Measurements from ENCODE around the gene ZBTB18. TPM values are rescaled to one million over a fixed set of nuclear protein-coding genes. Genes with fewer than 3 reads are reported as not detected.

ZBTB18 gene
- total RNA-seq, 1 experiment from 2014 or later: 9.5 TPM

DNA sequence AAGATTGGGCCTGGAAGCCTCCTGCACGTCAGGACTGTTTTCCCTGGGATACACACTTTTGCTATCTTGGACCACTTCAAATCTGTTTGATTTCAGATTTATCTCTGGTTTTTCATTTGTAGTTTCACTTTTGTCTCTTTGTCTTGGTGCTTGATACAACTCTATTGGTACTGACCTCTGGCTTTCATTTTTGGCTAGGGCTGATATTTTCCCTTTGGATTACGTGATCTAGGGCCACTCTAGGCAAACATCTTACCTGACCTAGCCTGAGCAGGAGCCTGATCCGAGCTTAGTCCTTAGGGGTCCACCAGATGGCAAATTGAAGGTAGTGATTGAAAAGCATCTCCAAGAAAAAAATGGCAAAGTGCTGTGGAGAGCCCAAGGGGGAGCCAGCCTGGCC is 39.6 kb downstream of the ZBTB18 start:
- no peak for DNase-seq
- Histone ChIP-seq H4K20me1 (ENCODE audit: insufficient read depth, low read depth, low read length) (no peaks in the 10 kb centered on the region), H2AFZ (ENCODE audit: low read length) (no peak overlapping the region), H3K36me3 (ENCODE audit: insufficient read depth, low read length) (no peaks in the 10 kb centered on the region), H3K27me3 (ENCODE audit: low read length) (no peaks in the 10 kb centered on the region), H3K79me2 (ENCODE audit: low read length) (no peaks in the 10 kb centered on the region), H3K4me1 (ENCODE audit: low read length) (no peaks in the 10 kb centered on the region), H3K9me2 (replicated peaks; ENCODE audit: insufficient read depth, low read length) (no peaks in the 10 kb centered on the region), H3K9ac (ENCODE audit: low read length) (no peak overlapping the region), H3K9me3 (ENCODE audit: low read length) (no peaks in the 10 kb centered on the region), H3K4me2 (ENCODE audit: low read depth, low read length, poor library complexity, severe bottlenecking) (no peak overlapping the region), H3K27ac (ENCODE audit: low read length) (no peak overlapping the region), H3K4me3 (ENCODE audit: low read length) (no peak overlapping the region)

- H3K27me3 ChIP-seq (ENCODE audit: low read length): no peaks in the 10 kb centered on the region
- no peaks in the 10 kb centered on the region for H3K4me1 ChIP-seq (ENCODE audit: low read length)
- no peak overlapping the region for H3K27ac ChIP-seq (ENCODE audit: low read length)
- H3K9me3 ChIP-seq (ENCODE audit: low read length): no peaks in the 10 kb centered on the region
- H3K79me2 ChIP-seq (ENCODE audit: low read length): no peaks in the 10 kb centered on the region
- DNase-seq: no peak
- H3K4me3 ChIP-seq (ENCODE audit: low read length): no peak overlapping the region
- no peaks in the 10 kb centered on the region for H3K9me2 ChIP-seq (replicated peaks; ENCODE audit: insufficient read depth, low read length)
- H4K20me1 ChIP-seq (ENCODE audit: insufficient read depth, low read depth, low read length): no peaks in the 10 kb centered on the region
- no peak overlapping the region for H3K9ac ChIP-seq (ENCODE audit: low read length)
- no peak overlapping the region for H2AFZ ChIP-seq (ENCODE audit: low read length)
- H3K36me3 ChIP-seq (ENCODE audit: insufficient read depth, low read length): no peaks in the 10 kb centered on the region
- no peak overlapping the region for H3K4me2 ChIP-seq (ENCODE audit: low read depth, low read length, poor library complexity, severe bottlenecking)
Observed at GRCh38 chr1:244092293-244092963, 41.3 kb downstream of the ZBTB18 start.

GRCh38 chr1:244092964-244093638 is 42.0 kb downstream of the ZBTB18 start:
- H3K79me2 ChIP-seq (ENCODE audit: low read length): no peaks in the 10 kb centered on the region
- H3K9me2 ChIP-seq (replicated peaks; ENCODE audit: insufficient read depth, low read length): no peaks in the 10 kb centered on the region
- no peaks in the 10 kb centered on the region for H3K4me1 ChIP-seq (ENCODE audit: low read length)
- no peak overlapping the region for H3K27ac ChIP-seq (ENCODE audit: low read length)
- H3K27me3 ChIP-seq (ENCODE audit: low read length): no peaks in the 10 kb centered on the region
- no peaks in the 10 kb centered on the region for H3K9me3 ChIP-seq (ENCODE audit: low read length)
- no peaks in the 10 kb centered on the region for H4K20me1 ChIP-seq (ENCODE audit: insufficient read depth, low read depth, low read length)
- H3K4me2 ChIP-seq (ENCODE audit: low read depth, low read length, poor library complexity, severe bottlenecking): no peak overlapping the region
- H3K4me3 ChIP-seq (ENCODE audit: low read length): no peak overlapping the region
- H2AFZ ChIP-seq (ENCODE audit: low read length): no peak overlapping the region
- no peak for DNase-seq
- H3K9ac ChIP-seq (ENCODE audit: low read length): no peak overlapping the region
- no peaks in the 10 kb centered on the region for H3K36me3 ChIP-seq (ENCODE audit: insufficient read depth, low read length)

DNA sequence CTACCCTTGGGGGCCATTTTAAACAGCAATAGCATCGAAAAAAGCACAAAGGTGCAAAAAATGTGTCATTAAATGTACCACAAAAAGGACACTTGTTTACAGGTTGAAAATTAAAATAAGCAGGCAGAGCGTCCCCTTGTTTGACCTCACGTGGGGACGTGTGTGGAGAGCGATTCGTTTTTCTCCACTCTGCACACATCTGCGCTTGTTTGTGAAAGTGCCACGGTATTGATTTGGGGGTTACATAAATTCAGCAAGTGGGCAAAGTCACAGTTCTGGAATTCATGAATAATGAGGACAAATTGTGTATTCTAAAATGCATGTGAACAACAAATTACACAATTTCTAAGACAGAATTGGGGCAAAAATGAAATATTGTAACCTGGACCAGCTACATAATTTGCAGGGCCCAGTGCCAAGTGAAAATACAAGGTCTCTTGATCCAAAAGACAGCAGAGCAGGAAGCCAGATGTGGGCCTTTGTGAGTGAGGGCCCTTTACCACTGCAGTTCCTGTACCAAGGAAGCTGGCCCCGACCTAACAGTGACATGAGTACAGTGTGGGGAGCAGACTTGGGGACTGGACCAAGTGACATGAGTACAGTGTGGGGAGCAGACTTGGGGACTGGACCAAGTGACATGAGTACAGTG is 43.9 kb downstream of the ZBTB18 start:
- H3K4me2 ChIP-seq (ENCODE audit: low read depth, low read length, poor library complexity, severe bottlenecking): no peak overlapping the region
- no peaks in the 10 kb centered on the region for H3K79me2 ChIP-seq (ENCODE audit: low read length)
- no peak overlapping the region for H3K9ac ChIP-seq (ENCODE audit: low read length)
- H3K9me2 ChIP-seq (replicated peaks; ENCODE audit: insufficient read depth, low read length): no peaks in the 10 kb centered on the region
- no peaks in the 10 kb centered on the region for H4K20me1 ChIP-seq (ENCODE audit: insufficient read depth, low read depth, low read length)
- no peak overlapping the region for H3K4me3 ChIP-seq (ENCODE audit: low read length)
- no peak for DNase-seq
- H3K9me3 ChIP-seq (ENCODE audit: low read length): no peaks in the 10 kb centered on the region
- no peak overlapping the region for H2AFZ ChIP-seq (ENCODE audit: low read length)
- H3K27me3 ChIP-seq (ENCODE audit: low read length): no peaks in the 10 kb centered on the region; the same call in 1 of the 2 replicates
- H3K27ac ChIP-seq (ENCODE audit: low read length): no peak overlapping the region
- H3K4me1 ChIP-seq (ENCODE audit: low read length): no peaks in the 10 kb centered on the region
- no peaks in the 10 kb centered on the region for H3K36me3 ChIP-seq (ENCODE audit: insufficient read depth, low read length)

GRCh38 chr1:244095529-244095911 is 44.4 kb downstream of the ZBTB18 start:
- H3K27ac ChIP-seq (ENCODE audit: low read length): no peak overlapping the region
- H3K4me1 ChIP-seq (ENCODE audit: low read length): no peaks in the 10 kb centered on the region
- no peaks in the 10 kb centered on the region for H3K79me2 ChIP-seq (ENCODE audit: low read length)
- no peaks in the 10 kb centered on the region for H3K9me2 ChIP-seq (replicated peaks; ENCODE audit: insufficient read depth, low read length)
- no peak overlapping the region for H3K4me3 ChIP-seq (ENCODE audit: low read length)
- H3K9ac ChIP-seq (ENCODE audit: low read length): no peak overlapping the region
- no peaks in the 10 kb centered on the region for H4K20me1 ChIP-seq (ENCODE audit: insufficient read depth, low read depth, low read length)
- DNase-seq: no peak
- no peaks in the 10 kb centered on the region for H3K36me3 ChIP-seq (ENCODE audit: insufficient read depth, low read length)
- no peak overlapping the region for H3K4me2 ChIP-seq (ENCODE audit: low read depth, low read length, poor library complexity, severe bottlenecking)
- H3K9me3 ChIP-seq (ENCODE audit: low read length): no peaks in the 10 kb centered on the region
- H2AFZ ChIP-seq (ENCODE audit: low read length): no peak overlapping the region
- H3K27me3 ChIP-seq (ENCODE audit: low read length): no peaks in the 10 kb centered on the region; the same call in 1 of the 2 replicates

GRCh38 chr1:244096066-244096610 is 45.1 kb downstream of the ZBTB18 start:
- no peak for DNase-seq
- Histone ChIP-seq H2AFZ (ENCODE audit: low read length) (no peak overlapping the region), H3K36me3 (ENCODE audit: insufficient read depth, low read length) (no peaks in the 10 kb centered on the region), H4K20me1 (ENCODE audit: insufficient read depth, low read depth, low read length) (no peaks in the 10 kb centered on the region), H3K9ac (ENCODE audit: low read length) (no peak overlapping the region), H3K27me3 (ENCODE audit: low read length) (no peaks in the 10 kb centered on the region; the same call in 1 of the 2 replicates), H3K4me2 (ENCODE audit: low read depth, low read length, poor library complexity, severe bottlenecking) (no peak overlapping the region), H3K9me2 (replicated peaks; ENCODE audit: insufficient read depth, low read length) (no peaks in the 10 kb centered on the region), H3K4me1 (ENCODE audit: low read length) (no peaks in the 10 kb centered on the region), H3K9me3 (ENCODE audit: low read length) (no peaks in the 10 kb centered on the region), H3K4me3 (ENCODE audit: low read length) (no peak overlapping the region), H3K79me2 (ENCODE audit: low read length) (no peaks in the 10 kb centered on the region), H3K27ac (ENCODE audit: low read length) (no peak overlapping the region)

- no peaks in the 10 kb centered on the region for H3K36me3 ChIP-seq (ENCODE audit: insufficient read depth, low read length)
- no peak overlapping the region for H3K4me3 ChIP-seq (ENCODE audit: low read length)
- no peak for DNase-seq
- no peaks in the 10 kb centered on the region for H3K79me2 ChIP-seq (ENCODE audit: low read length)
- H3K27ac ChIP-seq (ENCODE audit: low read length): no peak overlapping the region
- H2AFZ ChIP-seq (ENCODE audit: low read length): no peak overlapping the region
- H3K4me1 ChIP-seq (ENCODE audit: low read length): no peaks in the 10 kb centered on the region
- H3K9me2 ChIP-seq (replicated peaks; ENCODE audit: insufficient read depth, low read length): no peaks in the 10 kb centered on the region
- H3K4me2 ChIP-seq (ENCODE audit: low read depth, low read length, poor library complexity, severe bottlenecking): no peak overlapping the region
- H3K9ac ChIP-seq (ENCODE audit: low read length): no peak overlapping the region
- H3K27me3 ChIP-seq (ENCODE audit: low read length): no peaks in the 10 kb centered on the region; the same call in 1 of the 2 replicates
- H3K9me3 ChIP-seq (ENCODE audit: low read length): no peaks in the 10 kb centered on the region
- H4K20me1 ChIP-seq (ENCODE audit: insufficient read depth, low read depth, low read length): no peaks in the 10 kb centered on the region
Observed at GRCh38 chr1:244096691-244097090, 45.6 kb downstream of the ZBTB18 start.

Data from Karpas-422 (cell line).